Middle frontal gyrus (tissue), 1 donor: ENCODE results near the gene PLD2.
"Not testable (repeated sequence)": the region's sequence is repeated elsewhere in the genome, so short reads cannot be mapped to it uniquely, and the experiment has no call there.

ENCODE experiments used
- DNase-seq: peaks from one replicate; pipeline ENCODE4 v3.0.0-alpha.2; 2015; ENCODE audit warnings: low spot score; ENCODE audit errors: extremely low spot score

Gene PLD2

GRCh38 chr17:4856937-4857314, 50.0 kb downstream of the PLD2 start:
- peak; percentile 40 for DNase-seq

GRCh38 chr17:4857347-4857746, 50.4 kb downstream of the PLD2 start:
- not testable (repeated sequence) for DNase-seq

GRCh38 chr17:4858068-4858881, 51.3 kb downstream of the PLD2 start:
- peak; percentile 55 for DNase-seq

- no peak for DNase-seq
These were observed 51.9 kb downstream of the PLD2 start for GRCh38 chr17:4858882-4859260.

- DNase-seq = no peak
These were observed 53.1 kb downstream of the PLD2 start for GRCh38 chr17:4859816-4860625.

- no peak for DNase-seq
These were observed 53.7 kb downstream of the PLD2 start for GRCh38 chr17:4860651-4861050.

- no peak for DNase-seq
These were observed 54.1 kb downstream of the PLD2 start for GRCh38 chr17:4861052-4861451.

- no peak for DNase-seq
These were observed 55.8 kb downstream of the PLD2 start for GRCh38 chr17:4862720-4863119.

GRCh38 chr17:4863321-4863720, 56.4 kb downstream of the PLD2 start:
- no peak for DNase-seq

- DNase-seq = not testable (repeated sequence)
These were observed 60.6 kb downstream of the PLD2 start for GRCh38 chr17:4867535-4867934.

GRCh38 chr17:4869058-4869998, 62.4 kb downstream of the PLD2 start:
- DNase-seq = not testable (repeated sequence)

- no peak for DNase-seq
These were observed 63.9 kb downstream of the PLD2 start for GRCh38 chr17:4870855-4871254.

- no peak for DNase-seq
These were observed 65.8 kb downstream of the PLD2 start for GRCh38 chr17:4872786-4873185.
